ENCODE results near the gene RFT1.

GRCh38 chr3:53078656-53079055, 51.6 kb downstream of the RFT1 start:
- no peak for TF ChIP-seq CTCF (conservative IDR thresholded peaks at IDR 0.05; ENCODE audit: low read depth in 2 of 2)
- TF ChIP-seq EZH2phosphoT487 (IDR thresholded peaks at IDR 0.05; ENCODE audit: unreplicated experiment) = no peak
- no peak for TF ChIP-seq EZH2 (IDR thresholded peaks at IDR 0.05; ENCODE audit: low read depth, unreplicated experiment)
- no peak for TF ChIP-seq POLR2AphosphoS5 (IDR thresholded peaks at IDR 0.05; ENCODE audit: low read depth)
- TF ChIP-seq CREB1 (CRISPR knock-in tag; IDR thresholded peaks at IDR 0.05; ENCODE audit: low read depth) = no peak
